Glutamatergic neuron (in vitro differentiated cells): ENCODE measurements around the gene PGAM4. TPM values are rescaled to one million over a fixed set of nuclear protein-coding genes. Genes with fewer than 3 reads are reported as not detected.
"Not testable (repeated sequence)": the region's sequence is repeated elsewhere in the genome, so short reads cannot be mapped to it uniquely, and the experiment has no call there.

Source experiments
- DNase-seq: peaks from one replicate; pipeline ENCODE4 v3.0.0; 2022
- H3K27ac Mint-ChIP-seq: one replicate; pipeline ENCODE4 v1.8.0; 2020; ENCODE audit warnings: mild to moderate bottlenecking, mixed read lengths, inconsistent platforms; ENCODE audit not compliant: unreplicated experiment
- H3K27me3 Mint-ChIP-seq: one replicate; pipeline ENCODE4 v1.8.0; 2020; ENCODE audit warnings: mild to moderate bottlenecking, moderate library complexity, mixed read lengths, inconsistent platforms; ENCODE audit not compliant: unreplicated experiment
- H3K36me3 Mint-ChIP-seq: one replicate; pipeline ENCODE4 v1.8.0; 2020; ENCODE audit warnings: mild to moderate bottlenecking, mixed read lengths, inconsistent platforms; ENCODE audit not compliant: unreplicated experiment
- H3K4me1 Mint-ChIP-seq: one replicate; pipeline ENCODE4 v1.8.0; 2020; ENCODE audit warnings: mild to moderate bottlenecking, low read depth, mixed read lengths, inconsistent platforms; ENCODE audit not compliant: unreplicated experiment
- H3K4me3 Mint-ChIP-seq: one replicate; pipeline ENCODE4 v1.8.0; 2020; ENCODE audit warnings: mild to moderate bottlenecking, mixed read lengths, inconsistent platforms; ENCODE audit not compliant: unreplicated experiment
- H3K9me3 Mint-ChIP-seq: one replicate; pipeline ENCODE4 v1.8.0; 2020; ENCODE audit warnings: mild to moderate bottlenecking, moderate library complexity, mixed read lengths, inconsistent platforms; ENCODE audit not compliant: unreplicated experiment
- total RNA-seq: library from RNA; stranded (reverse); fragmentation: NEBNext Ultra II Directional; extraction: Animal tissue kit (Norgen Biotek cat#: 25700); gene quantifications from one replicate; pipeline ENCODE4 v1.2.1, GENCODE V29; 2021; ENCODE audit not compliant: unreplicated experiment
- TF ChIP-seq, protein P1 (sequence below): fragments of 200-600 bp; sonication (generic); IDR thresholded peaks from one replicate; pipeline ENCODE4 v1.5.0; 2021; ENCODE audit not compliant: partially characterized antibody, unreplicated experiment

Gene PGAM4
- total RNA-seq, 1 donor from 2014 or later, result not detected

- Mint-ChIP-seq H3K9me3 (no peaks in the 10 kb centered on the region), H3K36me3 (no peaks in the 10 kb centered on the region), H3K27ac (no peak overlapping the region), H3K27me3 (no peaks in the 10 kb centered on the region), H3K4me1 (no peaks in the 10 kb centered on the region), H3K4me3 (no peak overlapping the region)
- no peak for DNase-seq
- TF ChIP-seq, protein P1, sequence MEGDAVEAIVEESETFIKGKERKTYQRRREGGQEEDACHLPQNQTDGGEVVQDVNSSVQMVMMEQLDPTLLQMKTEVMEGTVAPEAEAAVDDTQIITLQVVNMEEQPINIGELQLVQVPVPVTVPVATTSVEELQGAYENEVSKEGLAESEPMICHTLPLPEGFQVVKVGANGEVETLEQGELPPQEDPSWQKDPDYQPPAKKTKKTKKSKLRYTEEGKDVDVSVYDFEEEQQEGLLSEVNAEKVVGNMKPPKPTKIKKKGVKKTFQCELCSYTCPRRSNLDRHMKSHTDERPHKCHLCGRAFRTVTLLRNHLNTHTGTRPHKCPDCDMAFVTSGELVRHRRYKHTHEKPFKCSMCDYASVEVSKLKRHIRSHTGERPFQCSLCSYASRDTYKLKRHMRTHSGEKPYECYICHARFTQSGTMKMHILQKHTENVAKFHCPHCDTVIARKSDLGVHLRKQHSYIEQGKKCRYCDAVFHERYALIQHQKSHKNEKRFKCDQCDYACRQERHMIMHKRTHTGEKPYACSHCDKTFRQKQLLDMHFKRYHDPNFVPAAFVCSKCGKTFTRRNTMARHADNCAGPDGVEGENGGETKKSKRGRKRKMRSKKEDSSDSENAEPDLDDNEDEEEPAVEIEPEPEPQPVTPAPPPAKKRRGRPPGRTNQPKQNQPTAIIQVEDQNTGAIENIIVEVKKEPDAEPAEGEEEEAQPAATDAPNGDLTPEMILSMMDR, result no peak
Observed at GRCh38 chrX:77922787-77923186, 46.7 kb downstream of the PGAM4 start.

- not testable (repeated sequence) for H3K9me3 Mint-ChIP-seq, DNase-seq, H3K27me3 Mint-ChIP-seq, H3K4me1 Mint-ChIP-seq, H3K4me3 Mint-ChIP-seq, H3K36me3 Mint-ChIP-seq, H3K27ac Mint-ChIP-seq
Observed at GRCh38 chrX:77919370-77919769, 50.1 kb downstream of the PGAM4 start.

- Mint-ChIP-seq H3K4me3 (no peak overlapping the region), H3K9me3 (no peaks in the 10 kb centered on the region), H3K27me3 (no peaks in the 10 kb centered on the region), H3K4me1 (no peaks in the 10 kb centered on the region), H3K27ac (no peak overlapping the region), H3K36me3 (no peaks in the 10 kb centered on the region)
- TF ChIP-seq, protein P1, result no peak
- no peak for DNase-seq
Observed at GRCh38 chrX:77918568-77918967, 50.9 kb downstream of the PGAM4 start.

Other genes with a start within 250 kb of the PGAM4 start
- gene ATRX, start 183.4 kb downstream of the PGAM4 start, total RNA-seq, result 152 TPM
- gene MAGT1, start 74.2 kb downstream of the PGAM4 start, total RNA-seq, result 8.6 TPM
- gene COX7B, start 70.2 kb downstream of the PGAM4 start, total RNA-seq, result 188 TPM
- 11.5 TPM for gene ATP7A, start 58.9 kb downstream of the PGAM4 start, total RNA-seq
- gene PGK1, start 134.6 kb upstream of the PGAM4 start, total RNA-seq, result 263 TPM
- 30.4 TPM for gene TAF9B, start 170.0 kb upstream of the PGAM4 start, total RNA-seq